Left colon (tissue), 2 donors: ENCODE results near the gene XYLT2. TPM values are rescaled to one million over a fixed set of nuclear protein-coding genes. Genes with fewer than 3 reads are reported as not detected.
"Not testable (repeated sequence)": the region's sequence is repeated elsewhere in the genome, so short reads cannot be mapped to it uniquely, and the experiment has no call there.

Experiments used
- ATAC-seq: fragments of 200-7000 bp; cut with Tn5 transposase; one replicate; pipeline ENCODE4 v1.9.1; 2020; ENCODE audit warnings: mild to moderate bottlenecking, moderate library complexity
- DNase-seq, 2 donors: peaks; one replicate each; pipeline ENCODE4 v3.0.0-alpha.2; 2020
- intact Hi-C, 2 donors: fragments of 100-400 bp; cut with DNase I in 1 of 2; cut with micrococcal nuclease in 1 of 2; formaldehyde crosslinking; loops; one replicate each; pipeline versions ENCODE4 v1.11.2 to v1.14.0; 2022; cut with DNase I, micrococcal nuclease
- long read RNA-seq: library from polyadenylated mRNA; unstranded; transcript quantifications from one replicate; pipeline ENCODE4 v2.0.0, GENCODE V29; 2021
- total RNA-seq, 2 donors: library from RNA; stranded (reverse); fragmentation: NEBNext Ultra II Directional; extraction: Animal tissue kit (Norgen Biotek cat#: 25700); gene quantifications; one replicate each; pipeline ENCODE4 v1.2.1, GENCODE V29; 2021
- donor health status: DM: no; HTN: no; CAD: no.
- donor health status: DM: yes; HTN: yes; CAD: no.

Gene XYLT2
- 10 to 100 TPM; 18.1 to 20.2 TPM for total RNA-seq
- long read RNA-seq, partial matches to known transcripts = 11 of 14 reads
- long read RNA-seq, other reads (novel, unspliced or antisense) = 1 of 14 reads

GRCh38 chr17:50345432-50346312 lies at the start of gene XYLT2:
TSS of gene XYLT2 (plus strand) at chr17:50346126. CDS start at chr17:50346141, 15 bp downstream.
- DNase-seq (peak; percentile 83 to 92), ATAC-seq (peak; percentile 91)
- intact Hi-C loops = no loop called here

- intact Hi-C loops = loop anchor here in 1 of 2 donors (10.0 kb wide), 1 partner anchor 203 kb away; the partner anchor contains the start of gene PDK2
- ATAC-seq (peak; percentile 90), DNase-seq (peak; percentile 66 to 82)
Measured at GRCh38 chr17:50297407-50297865, 48.5 kb upstream of the XYLT2 start.

- no peak for DNase-seq
- intact Hi-C loops = loop anchor here in 1 of 2 donors (10.0 kb wide), 1 partner anchor 203 kb away; the partner anchor contains the start of gene PDK2
- no peak for ATAC-seq
Measured at GRCh38 chr17:50298018-50298417, 47.9 kb upstream of the XYLT2 start.

- ATAC-seq (no peak), DNase-seq (no peak)
- intact Hi-C loops = loop anchor here in 1 of 2 donors (10.0 kb wide), 1 partner anchor 205 kb away; the partner anchor contains the start of gene PDK2
Measured at GRCh38 chr17:50299776-50300175, 46.1 kb upstream of the XYLT2 start.

GRCh38 chr17:50300824-50301223 lies 45.1 kb upstream of the XYLT2 start:
- ATAC-seq, intact Hi-C loops, DNase-seq: not testable (repeated sequence)

GRCh38 chr17:50301891-50302584 lies 43.9 kb upstream of the XYLT2 start:
- DNase-seq (no peak), ATAC-seq (peak; percentile 58)
- intact Hi-C loops = no loop called here

GRCh38 chr17:50303051-50303450 lies 42.9 kb upstream of the XYLT2 start:
- DNase-seq (no peak), ATAC-seq (no peak)
- intact Hi-C loops = no loop called here

- intact Hi-C loops = no loop called here
- ATAC-seq = no peak
Measured at GRCh38 chr17:50303596-50303995, 42.3 kb upstream of the XYLT2 start.

GRCh38 chr17:50304781-50305404 lies 41.0 kb upstream of the XYLT2 start:
- DNase-seq = no peak
- intact Hi-C loops = no loop called here
- no peak for ATAC-seq

More at GRCh38 chr17:50303596-50303995, 42.3 kb upstream of the XYLT2 start:
- DNase-seq = no peak

- intact Hi-C loops = no loop called here
- ATAC-seq (peak; percentile 21), DNase-seq (no peak)
Measured at GRCh38 chr17:50307654-50308053, 38.3 kb upstream of the XYLT2 start.

GRCh38 chr17:50308666-50309065 lies 37.3 kb upstream of the XYLT2 start:
- no peak for ATAC-seq

GRCh38 chr17:50310455-50311111 lies 35.3 kb upstream of the XYLT2 start:
- no peak for DNase-seq
- intact Hi-C loops = no loop called here
- ATAC-seq = no peak

More at GRCh38 chr17:50308666-50309065, 37.3 kb upstream of the XYLT2 start:
- DNase-seq = no peak
- intact Hi-C loops = no loop called here

GRCh38 chr17:50311112-50311460 lies 34.8 kb upstream of the XYLT2 start:
- no peak for ATAC-seq
- DNase-seq = no peak
- intact Hi-C loops = no loop called here

- intact Hi-C loops = no loop called here
- DNase-seq (no peak), ATAC-seq (no peak)
Measured at GRCh38 chr17:50311483-50311882, 34.4 kb upstream of the XYLT2 start.

GRCh38 chr17:50312308-50312707 lies 33.6 kb upstream of the XYLT2 start:
- ATAC-seq = no peak
- DNase-seq = no peak
- intact Hi-C loops = no loop called here

- no peak for ATAC-seq
- intact Hi-C loops = no loop called here
- no peak for DNase-seq
Measured at GRCh38 chr17:50314456-50315011, 31.4 kb upstream of the XYLT2 start.

- no peak for ATAC-seq
- DNase-seq = no peak
- intact Hi-C loops = no loop called here
Measured at GRCh38 chr17:50316016-50316587, 29.8 kb upstream of the XYLT2 start.

GRCh38 chr17:50316660-50317059 lies 29.3 kb upstream of the XYLT2 start:
- DNase-seq, intact Hi-C loops, ATAC-seq: not testable (repeated sequence)
